GM12891 (cell line): ENCODE data around the gene PRODH2.

Source experiments
- PAX5 ChIP-seq: IDR thresholded peaks from 2 replicates; pipeline ENCODE4 v1.6.1; 2011; ENCODE audit warnings: low read length, moderate library complexity, mild to moderate bottlenecking; ENCODE audit not compliant: insufficient read depth, severe bottlenecking
- POLR2A ChIP-seq: IDR thresholded peaks from 2 replicates; pipeline ENCODE4 v1.6.1; 2011; ENCODE audit warnings: low read depth, low read length, control low read depth
- POLR2AphosphoS5 ChIP-seq: IDR thresholded peaks from 2 replicates; pipeline ENCODE4 v1.6.1; 2011; ENCODE audit warnings: low read depth, low read length, control low read depth
- SPI1 ChIP-seq: IDR thresholded peaks from 2 replicates; pipeline ENCODE4 v1.6.1; 2011; ENCODE audit warnings: low read depth, low read length, control low read depth
- TAF1 ChIP-seq: IDR thresholded peaks from 2 replicates; pipeline ENCODE4 v1.6.1; 2011; ENCODE audit warnings: low read depth, low read length, control low read depth

DNA sequence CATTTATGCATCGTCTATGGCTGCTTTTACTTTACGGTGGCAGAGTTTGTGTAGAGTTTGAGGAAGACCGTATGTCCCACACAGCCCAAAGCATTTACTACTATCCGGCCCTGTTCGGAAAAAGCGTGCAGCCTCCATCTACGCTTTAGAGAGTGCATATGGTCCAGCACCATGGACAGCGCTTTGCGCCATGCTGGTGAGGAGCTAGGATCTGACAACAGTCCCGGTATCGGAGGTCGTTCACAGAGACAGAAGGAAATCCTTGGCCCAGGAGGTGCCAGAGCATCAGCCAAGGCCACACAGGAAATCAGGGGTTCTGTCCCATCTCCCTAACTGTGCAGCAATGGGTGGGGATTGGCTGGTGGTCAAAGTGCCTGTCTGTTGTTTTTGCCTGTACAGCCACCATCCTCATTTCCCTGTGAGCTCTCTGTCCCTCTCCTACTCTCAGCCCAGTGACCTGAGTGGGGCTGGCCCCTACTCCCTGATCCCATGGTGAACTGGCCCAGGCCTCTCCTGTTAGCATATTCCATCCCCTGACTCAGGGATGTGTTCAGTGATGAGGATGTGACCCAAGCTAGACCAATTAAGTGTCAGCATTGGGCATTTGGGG is 16.2 kb upstream of the PRODH2 start:
- TF ChIP-seq TAF1: no peak
- no peak for TF ChIP-seq POLR2A
- TF ChIP-seq SPI1: no peak
- TF ChIP-seq POLR2AphosphoS5: no peak
- no peak for TF ChIP-seq PAX5
